Measurements from ENCODE around the gene BCAP29.
"Not testable (repeated sequence)": the region's sequence is repeated elsewhere in the genome, so short reads cannot be mapped to it uniquely, and the experiment has no call there.

The BCAP29 gene

DNA sequence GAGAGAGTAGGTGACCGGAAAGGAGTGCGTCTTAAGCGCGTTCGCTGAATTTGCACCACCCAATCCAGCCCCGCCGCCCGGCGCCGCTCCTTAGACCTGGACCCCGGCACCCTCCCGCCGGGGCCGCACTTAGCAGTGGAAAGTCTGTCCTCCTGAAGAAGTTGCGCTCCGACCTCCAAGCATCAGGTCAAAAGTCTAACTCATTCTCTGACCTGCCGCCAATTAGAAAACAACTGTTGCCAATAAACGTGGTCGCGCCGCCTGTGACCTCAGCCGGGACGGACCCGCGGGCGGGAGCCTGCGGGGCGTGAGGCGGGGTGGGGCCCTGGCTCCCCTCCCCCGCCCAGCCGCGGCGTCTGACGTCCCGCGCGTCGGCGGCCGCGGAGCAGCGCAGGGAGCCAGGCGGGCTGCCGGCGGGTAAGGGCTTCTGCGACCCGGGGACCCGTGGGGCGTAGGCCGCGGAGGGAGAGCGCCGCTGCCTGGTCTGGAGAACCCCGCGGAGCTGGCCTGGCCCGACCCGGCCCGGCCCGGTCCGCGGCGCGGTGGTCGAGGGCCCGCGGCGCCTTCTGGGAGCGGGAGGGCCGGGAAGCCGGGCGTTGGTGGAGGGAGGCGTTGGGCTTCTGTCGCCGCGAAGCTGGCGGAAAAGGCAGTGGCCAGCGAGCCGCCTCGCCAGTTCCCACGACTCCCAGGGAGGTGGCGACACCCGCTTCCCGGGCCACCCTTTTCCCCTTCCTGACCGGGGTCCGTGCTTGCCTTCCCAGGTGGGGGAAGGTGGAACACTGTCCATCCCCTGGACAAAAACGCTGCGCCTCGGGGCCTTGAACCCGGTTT lies at the start of gene BCAP29:
TSS of gene BCAP29 (plus strand) at position 362 of the 831 bp plus-strand sequence. CDS start 527 bp downstream, outside the sequence.
- peak; percentile 14 to 62 (median 22) for DNase-seq

DNA sequence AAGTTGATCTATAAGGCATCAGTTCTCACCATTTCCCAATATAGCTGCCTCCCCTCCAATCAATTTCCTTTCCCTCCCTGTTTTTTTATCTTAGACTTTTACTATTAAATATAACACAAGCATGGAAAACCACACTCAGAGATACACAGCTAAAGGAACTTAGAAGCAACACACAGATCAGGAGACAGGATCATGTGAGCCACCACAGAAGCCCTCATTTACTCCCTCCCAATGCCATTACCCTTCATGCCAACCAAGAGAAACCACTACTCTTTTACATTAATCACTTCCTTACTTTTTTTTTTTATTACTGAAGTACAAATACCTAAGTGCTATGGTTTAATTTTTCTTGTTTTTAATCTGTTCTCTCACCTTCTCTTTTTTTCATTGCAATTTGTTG lies 49.3 kb upstream of the BCAP29 start:
- no peak for DNase-seq

DNA sequence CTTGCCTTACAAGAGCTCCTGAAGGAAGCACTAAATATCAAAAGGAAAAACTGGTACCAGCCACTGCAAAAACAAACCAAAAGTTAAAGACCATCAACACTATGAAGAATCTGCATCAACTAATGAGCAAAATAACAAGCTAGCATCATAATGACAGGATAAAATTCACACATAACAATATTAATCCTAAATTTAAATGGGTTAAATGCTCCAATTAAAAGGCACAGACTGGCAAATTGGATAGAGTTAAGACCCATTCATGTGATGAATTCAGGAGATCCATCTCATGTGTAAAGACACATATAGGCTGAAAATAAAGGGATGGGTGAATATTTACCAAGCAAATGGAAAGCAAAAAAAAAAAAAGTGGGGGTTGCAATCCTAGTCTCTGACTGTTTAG lies 45.9 kb upstream of the BCAP29 start:
- DNase-seq = no peak

- not testable (repeated sequence) for DNase-seq
These were observed 42.8 kb upstream of the BCAP29 start for GRCh38 chr7:107537228-107537627.

DNA sequence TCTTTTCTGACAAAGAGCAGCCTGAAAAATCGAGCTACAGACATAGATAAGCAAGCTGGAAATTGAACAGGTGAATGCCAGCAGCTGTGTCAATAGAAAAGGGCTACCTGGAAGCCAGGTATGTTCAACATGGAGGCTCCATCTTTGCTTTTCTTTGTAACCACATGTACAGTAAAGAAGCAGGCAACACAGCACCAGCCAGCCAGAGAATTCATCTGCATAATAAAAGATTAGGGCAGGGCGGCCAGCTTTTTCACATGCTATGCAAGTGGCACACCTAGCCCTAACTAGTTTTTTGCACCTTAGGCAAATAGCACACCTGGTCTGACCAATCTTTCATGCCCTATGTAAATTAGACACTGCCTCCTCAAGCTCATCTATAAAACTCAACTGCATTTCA lies 42.0 kb upstream of the BCAP29 start:
- no peak for DNase-seq

DNA sequence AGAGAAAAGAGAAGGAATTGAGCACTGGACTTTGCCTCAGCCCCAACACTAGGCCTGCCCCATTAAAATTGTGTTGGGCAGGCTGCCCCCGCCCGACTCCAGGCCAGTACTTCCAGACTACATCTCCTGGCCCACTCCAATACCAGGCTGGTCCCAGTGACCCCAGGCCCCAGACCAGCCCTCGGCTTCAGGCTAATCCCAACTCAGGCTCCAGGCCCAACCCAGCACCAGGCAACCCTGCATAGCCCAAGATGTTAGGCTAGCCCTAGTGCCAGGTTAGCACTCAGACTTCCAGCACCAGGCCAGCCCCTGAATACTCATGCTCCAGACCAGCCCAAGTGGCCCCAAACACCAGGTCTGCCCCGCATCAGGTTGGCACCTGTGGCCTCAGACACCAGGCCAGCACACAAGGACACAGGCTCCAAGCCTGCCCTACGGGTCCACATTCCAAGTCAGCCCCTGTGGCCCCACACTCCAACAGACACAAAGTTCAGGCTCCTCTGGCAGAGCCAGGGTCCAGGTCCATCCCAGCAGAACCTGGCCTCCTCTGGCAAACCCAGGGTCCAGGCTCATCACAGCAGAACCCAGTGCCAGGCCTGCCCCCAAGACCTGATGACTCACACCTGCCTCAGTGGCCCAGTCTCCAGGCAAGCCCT lies 36.6 kb upstream of the BCAP29 start:
- DNase-seq = no peak

DNA sequence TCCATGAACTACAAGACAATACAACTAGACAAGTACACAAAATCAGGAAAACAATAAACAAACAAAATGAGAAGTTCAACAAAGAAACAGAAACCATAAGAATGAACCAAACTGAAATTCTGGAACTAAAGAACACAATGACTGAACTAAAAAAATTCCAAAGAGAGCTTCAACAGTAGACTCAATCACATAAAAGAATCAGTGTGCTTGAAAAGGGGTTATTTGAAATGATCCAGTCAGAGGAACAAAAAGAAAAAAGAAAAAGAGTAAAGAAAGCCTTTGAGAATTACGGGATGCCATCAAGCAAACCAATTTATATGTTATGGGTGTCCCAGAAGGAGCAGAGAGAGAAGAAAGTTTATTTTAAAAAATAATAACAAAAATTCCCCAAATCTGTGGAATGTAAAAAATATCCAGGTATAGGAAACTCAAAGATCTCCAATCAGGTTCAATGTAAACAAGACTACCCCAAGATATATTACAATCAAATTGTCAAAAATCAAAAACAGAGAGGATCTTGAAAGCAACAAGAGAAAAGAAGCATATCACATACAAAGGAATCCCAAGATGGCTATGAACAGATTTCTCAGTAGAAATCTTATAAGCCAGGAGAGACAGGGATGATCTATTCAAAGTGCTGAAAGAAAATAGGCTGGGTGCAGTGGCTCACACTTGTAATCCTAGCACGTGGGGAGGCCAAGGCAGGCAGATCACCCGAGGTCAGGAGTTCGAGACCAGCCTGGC lies 35.0 kb upstream of the BCAP29 start:
- no peak for DNase-seq

DNA sequence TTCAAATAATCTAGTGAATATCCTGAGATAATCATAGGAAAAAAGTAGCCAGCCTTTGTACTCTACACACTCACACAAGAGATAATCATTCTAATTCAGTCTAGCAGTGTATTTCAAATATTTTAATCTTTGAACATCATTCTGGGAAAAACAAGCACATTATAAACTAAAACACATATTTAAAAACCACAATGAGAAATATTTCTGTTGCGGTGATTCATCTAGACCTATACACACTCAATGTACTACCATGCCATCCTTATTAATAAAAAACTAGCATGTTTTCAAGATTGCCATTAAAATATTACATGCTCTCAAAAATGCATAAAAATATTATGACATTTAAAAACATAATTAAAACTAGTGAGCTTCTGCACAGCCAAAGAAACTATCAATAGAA lies 28.1 kb upstream of the BCAP29 start:
- no peak for DNase-seq

- DNase-seq = no peak
These were observed 24.2 kb upstream of the BCAP29 start for GRCh38 chr7:107555893-107556292.

DNA sequence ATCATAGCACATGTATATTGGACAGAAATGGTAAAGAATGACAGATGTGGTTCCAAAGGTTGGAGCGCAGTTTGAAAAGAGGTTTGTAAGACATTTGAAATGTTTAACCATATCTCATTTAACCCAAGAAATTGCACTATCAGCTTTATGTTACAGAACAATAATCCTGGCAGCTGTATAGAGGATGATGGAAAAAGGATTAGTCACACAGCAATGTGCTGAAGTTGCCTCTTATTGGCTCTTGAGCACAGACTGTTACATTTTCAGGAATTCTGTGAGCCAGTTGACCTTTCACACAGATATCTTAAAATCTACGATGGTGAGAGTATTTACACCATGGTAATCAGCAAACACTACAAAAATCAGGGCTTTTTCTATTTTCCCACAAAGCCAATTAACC lies 20.2 kb upstream of the BCAP29 start:
- DNase-seq = no peak

- no peak for DNase-seq
These were observed 19.0 kb upstream of the BCAP29 start for GRCh38 chr7:107560898-107561516.

GRCh38 chr7:107563081-107563774 lies 16.8 kb upstream of the BCAP29 start:
- no peak for DNase-seq

- DNase-seq = peak; percentile 61 to 87 (median 80)
These were observed 16.1 kb upstream of the BCAP29 start, which contains the start of the genes COG5 and DUS4L for GRCh38 chr7:107563775-107564552. Gene COG5, minus strand, starts transcription at chr7:107563920. Its CDS starts 24 bp downstream, at chr7:107563896. Gene DUS4L, plus strand, starts transcription at chr7:107563971. Its CDS starts 3,100 bp downstream, at chr7:107567071.

DNA sequence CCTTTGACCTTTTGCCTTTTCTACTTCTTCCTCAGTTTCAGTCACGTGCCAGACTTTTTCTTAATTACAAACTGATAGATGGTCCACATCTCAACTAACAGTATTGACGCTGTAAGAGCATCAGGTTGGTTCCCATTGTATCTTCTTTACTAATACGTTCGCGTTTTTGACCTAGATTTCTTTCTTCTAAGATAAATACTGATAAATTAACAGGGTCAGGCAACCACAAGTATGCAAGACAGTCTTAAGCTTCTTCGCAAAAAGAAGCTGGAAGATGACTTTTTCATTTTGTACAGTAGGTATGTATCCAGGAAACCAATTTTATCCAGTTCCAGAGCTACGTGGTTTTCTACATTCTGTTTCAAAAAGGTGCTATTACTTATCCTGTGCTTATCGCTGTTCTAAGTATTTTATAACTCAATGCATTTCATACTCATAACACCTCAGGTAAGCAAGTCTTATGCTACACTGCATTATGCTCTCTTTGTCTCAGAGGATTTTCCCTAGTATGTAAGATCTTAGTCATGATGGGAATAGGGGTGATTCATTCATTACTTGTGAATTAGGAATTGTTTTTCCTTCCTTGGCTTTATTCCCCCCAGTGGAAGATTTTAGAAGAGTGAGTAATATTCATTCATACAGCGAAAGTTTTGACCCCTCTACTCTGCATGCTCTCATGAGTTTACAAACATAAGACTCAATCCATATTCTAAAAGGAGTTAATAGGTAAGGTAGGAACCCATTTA lies 15.3 kb upstream of the BCAP29 start:
- no peak for DNase-seq

DNA sequence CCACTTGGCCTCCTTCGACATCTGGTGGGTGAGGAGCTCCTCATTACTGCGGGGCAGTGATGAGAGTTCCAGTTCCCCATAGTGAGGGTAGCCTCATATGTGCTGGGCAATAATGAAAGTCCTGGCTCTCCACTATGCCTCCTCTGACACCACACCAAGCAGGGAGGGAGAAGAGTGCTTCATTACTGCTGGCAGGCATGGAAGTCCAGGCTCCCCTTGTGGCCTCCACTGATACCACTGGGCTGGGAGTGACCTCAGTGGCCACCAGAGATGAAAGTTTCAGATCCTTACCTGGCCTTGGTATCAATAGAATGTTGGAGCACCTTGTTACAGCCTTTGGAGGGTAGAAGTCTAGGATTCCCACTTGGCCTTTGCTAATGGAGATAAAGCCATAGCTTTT lies 9.7 kb upstream of the BCAP29 start:
- DNase-seq = no peak

DNA sequence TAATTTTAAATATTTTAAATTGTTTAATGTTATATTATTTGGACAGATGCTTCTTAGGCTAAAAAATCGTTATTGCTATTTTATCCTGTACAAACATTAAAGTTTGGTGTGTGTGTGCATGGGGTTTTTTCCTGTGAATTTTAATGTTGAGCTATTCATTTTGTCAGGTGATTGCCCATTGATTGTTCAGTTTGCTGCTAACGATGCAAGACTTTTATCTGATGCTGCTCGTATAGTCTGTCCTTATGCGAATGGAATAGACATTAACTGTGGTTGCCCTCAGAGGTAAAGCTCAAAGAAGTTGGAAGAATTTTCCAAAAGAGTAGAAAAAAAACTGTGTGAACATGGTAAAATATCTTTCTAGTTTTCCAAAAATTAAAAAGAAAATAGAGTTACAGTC lies 6.5 kb upstream of the BCAP29 start:
- no peak for DNase-seq

DNA sequence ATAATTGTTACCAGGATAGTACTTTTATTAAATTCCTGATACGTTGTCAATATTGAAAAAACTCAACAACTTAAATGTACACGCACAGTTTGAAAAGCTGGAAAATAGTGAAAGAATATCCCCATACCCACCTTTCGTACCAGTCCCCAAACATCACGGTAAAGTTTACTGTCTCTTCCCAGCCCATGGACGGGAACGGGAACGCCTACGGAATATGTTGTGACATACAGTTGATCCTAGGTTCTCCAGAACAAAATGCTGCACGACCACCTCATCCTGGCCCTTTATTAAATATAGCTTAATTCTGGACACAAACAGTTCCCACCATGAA lies 527 bp upstream of the BCAP29 start:
- no peak for DNase-seq

DNA sequence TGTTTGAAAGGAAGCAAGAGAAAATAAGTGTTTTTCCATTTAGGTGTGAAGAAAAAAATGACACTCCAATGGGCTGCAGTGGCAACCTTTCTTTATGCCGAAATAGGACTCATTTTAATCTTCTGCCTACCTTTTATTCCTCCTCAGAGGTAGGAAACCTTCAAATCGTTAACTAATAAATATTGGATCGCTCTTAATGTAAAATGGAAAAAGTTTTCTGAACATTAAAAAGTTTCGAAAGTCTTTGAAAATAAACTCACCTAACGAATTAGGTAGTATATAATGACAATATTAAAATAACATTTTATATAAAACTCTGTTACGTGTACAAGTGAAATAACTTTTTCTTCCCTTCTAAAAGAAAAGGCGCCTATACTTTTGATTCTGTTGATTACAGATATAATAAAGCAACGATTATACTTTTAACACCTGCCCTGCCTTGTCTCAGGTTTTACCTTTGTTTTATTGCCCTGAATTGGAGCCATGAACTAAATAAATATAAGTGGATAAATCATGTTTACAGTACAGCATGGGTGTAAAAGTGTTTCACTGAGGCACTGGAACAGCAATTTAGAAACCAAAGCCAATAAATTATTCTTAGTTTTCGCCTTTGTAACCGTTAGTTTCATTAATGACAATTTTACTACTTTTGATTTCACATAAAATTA lies 804 bp downstream of the BCAP29 start:
- DNase-seq = no peak

- no peak for DNase-seq
These were observed 1.5 kb downstream of the BCAP29 start for GRCh38 chr7:107581387-107582013.

DNA sequence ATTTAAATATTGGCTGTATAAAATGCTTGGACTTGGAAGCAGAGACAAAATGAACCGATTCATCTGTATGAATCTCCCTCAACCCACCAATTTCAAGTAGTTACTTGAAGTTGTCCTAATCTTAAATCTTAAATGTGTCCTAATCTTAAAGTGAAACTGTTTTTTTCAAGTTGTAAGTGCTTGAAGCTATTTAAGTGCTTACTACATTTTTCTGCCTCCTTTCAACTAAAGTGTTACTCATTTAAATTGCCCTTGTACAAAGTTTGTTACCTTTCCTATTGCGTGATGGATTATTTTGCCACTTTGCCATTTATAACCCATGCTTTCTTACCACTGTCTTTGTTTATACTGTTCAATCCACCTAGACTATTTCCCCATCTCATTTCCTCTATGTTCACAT lies 2.8 kb downstream of the BCAP29 start:
- DNase-seq = no peak

All from activated naive CD4-positive, alpha-beta T cell (primary cell).